ENCODE measurements around the gene ACIN1. TPM values are rescaled to one million over a fixed set of nuclear protein-coding genes. Genes with fewer than 3 reads are reported as not detected.

ACIN1 gene
- 36.8 and 43.0 TPM in 2 replicates for total RNA-seq

- DNase-seq (ENCODE audit: low read depth in 2 of 2), result peak; percentile 54 to 89
Measured at GRCh38 chr14:23094666-23095195, at the start of gene ACIN1. TSS of gene ACIN1 (minus strand) at chr14:23095136. CDS start at chr14:23095112, 24 bp downstream.

- no peak for DNase-seq (ENCODE audit: low read depth in 2 of 2)
Measured at GRCh38 chr14:23143911-23144310, 49.0 kb upstream of the ACIN1 start.

GRCh38 chr14:23142826-23143225 is 47.9 kb upstream of the ACIN1 start:
- no peak for DNase-seq (ENCODE audit: low read depth in 2 of 2)

GRCh38 chr14:23141706-23142444 is 46.9 kb upstream of the ACIN1 start:
- no peak for DNase-seq (ENCODE audit: low read depth in 2 of 2)

GRCh38 chr14:23140371-23140770 is 45.4 kb upstream of the ACIN1 start:
- no peak for DNase-seq (ENCODE audit: low read depth in 2 of 2)

- no peak for DNase-seq (ENCODE audit: low read depth in 2 of 2)
Measured at GRCh38 chr14:23139874-23140273, 44.9 kb upstream of the ACIN1 start.

GRCh38 chr14:23137813-23138535 is 43.0 kb upstream of the ACIN1 start:
- no peak for DNase-seq (ENCODE audit: low read depth in 2 of 2)

GRCh38 chr14:23137192-23137812 is 42.4 kb upstream of the ACIN1 start:
- DNase-seq (ENCODE audit: low read depth in 2 of 2), result no peak

GRCh38 chr14:23136566-23137133 is 41.7 kb upstream of the ACIN1 start:
- no peak for DNase-seq (ENCODE audit: low read depth in 2 of 2)

GRCh38 chr14:23132970-23133369 is 38.0 kb upstream of the ACIN1 start:
- DNase-seq (ENCODE audit: low read depth in 2 of 2), result no peak

- DNase-seq (ENCODE audit: low read depth in 2 of 2), result no peak
Measured at GRCh38 chr14:23131482-23131881, 36.5 kb upstream of the ACIN1 start.

- DNase-seq (ENCODE audit: low read depth in 2 of 2), result no peak
Measured at GRCh38 chr14:23130871-23131270, 35.9 kb upstream of the ACIN1 start.

- DNase-seq (ENCODE audit: low read depth in 2 of 2), result no peak
Measured at GRCh38 chr14:23129759-23130316, 34.9 kb upstream of the ACIN1 start.

- no peak for DNase-seq (ENCODE audit: low read depth in 2 of 2)
Measured at GRCh38 chr14:23128969-23129758, 34.2 kb upstream of the ACIN1 start.

- DNase-seq (ENCODE audit: low read depth in 2 of 2), result no peak
Measured at GRCh38 chr14:23127861-23128260, 32.9 kb upstream of the ACIN1 start.

- DNase-seq (ENCODE audit: low read depth in 2 of 2), result no peak
Measured at GRCh38 chr14:23126548-23127278, 31.8 kb upstream of the ACIN1 start.

- DNase-seq (ENCODE audit: low read depth in 2 of 2), result no peak
Measured at GRCh38 chr14:23125933-23126524, 31.1 kb upstream of the ACIN1 start.

GRCh38 chr14:23125011-23125410 is 30.1 kb upstream of the ACIN1 start:
- DNase-seq (ENCODE audit: low read depth in 2 of 2), result no peak

GRCh38 chr14:23124337-23124954 is 29.5 kb upstream of the ACIN1 start:
- no peak for DNase-seq (ENCODE audit: low read depth in 2 of 2)
